ENCODE measurements around the gene CLDN1. TPM values are rescaled to one million over a fixed set of nuclear protein-coding genes. Genes with fewer than 3 reads are reported as not detected.

The CLDN1 gene
- total RNA-seq (2021; fragmentation: NEBNext Ultra II Directional; extraction: Animal tissue kit (Norgen Biotek cat#: 25700)) = 3.0 and 3.1 TPM in 2 replicates
- 3.8 and 6.1 TPM in 2 replicates for polyA plus RNA-seq (2011; rRNA removed)
- 5.1 TPM for polyA plus RNA-seq (2011; cell fraction: cytosol; rRNA removed)
- 2.1 TPM for polyA plus RNA-seq (2011; cell fraction: nucleus; rRNA removed)
- 3.2 to 4.5 TPM (median 4.2 TPM) in 4 replicates for polyA plus RNA-seq (2012, experiment 1 of 2)
- polyA plus RNA-seq (2012, experiment 2 of 2) = 0.88 TPM
- polyA plus RNA-seq (2013, experiment 1 of 2) = 5.5 TPM
- polyA plus RNA-seq (2013, experiment 2 of 2) = 6.6 TPM
- 6.7 and 10.5 TPM in 2 replicates for polyA minus RNA-seq (2011; rRNA and poly(A)+ RNA removed)
- 2.1 TPM for polyA minus RNA-seq (2011; cell fraction: cytosol; rRNA and poly(A)+ RNA removed)
- 6.9 TPM for polyA minus RNA-seq (2011; cell fraction: nucleus; rRNA and poly(A)+ RNA removed)
- long read RNA-seq, experiment 1, partial matches to known transcripts = 1 of 6 reads
- long read RNA-seq, experiment 1, other reads (novel, unspliced or antisense) = 2 of 6 reads
- long read RNA-seq, experiment 2, partial matches to known transcripts = 1 of 1 reads
- long read RNA-seq, experiment 2, other reads (novel, unspliced or antisense) = 0 of 1 reads

- Histone ChIP-seq H2BK120ac (replicated peaks; ENCODE audit: low read depth, low read length) (no peak within 1 kb of the TSS), H4K8ac (ENCODE audit: extremely low read depth, insufficient read depth, low read length) (peak within 1 kb of the TSS; percentile 69; the same call in 1 of the 2 replicates), H3K79me2 (ENCODE audit: control insufficient read depth in 1 of 2, insufficient read depth in 2 of 2, low read length in 2 of 2) (no peaks in the 10 kb centered on the region), H3K27ac (ENCODE audit: low read depth, low read length) (no peak within 1 kb of the TSS; the same call in 1 of the 2 replicates), H3K9ac (replicated peaks in 1 of 4; ENCODE audit: extremely low read depth in 1 of 4, low read depth in 3 of 4, low read length in 3 of 4) (peak within 1 kb of the TSS; percentile 52 to 69 (median 56)), H4K91ac (replicated peaks; ENCODE audit: insufficient read length, low read length) (peak within 1 kb of the TSS; percentile 42), H3K18ac (ENCODE audit: extremely low read depth, low read length) (peak within 1 kb of the TSS; percentile 72; the same call in 1 of the 2 replicates), H2BK12ac (ENCODE audit: low read depth, low read length) (peak within 1 kb of the TSS; percentile 40; the same call in 1 of the 2 replicates), H3K4me1 (replicated peaks in 1 of 4; ENCODE audit: control insufficient read depth in 3 of 4, insufficient read depth in 4 of 4, low read length in 3 of 4) (peaks cover 2 to 13% (median 8%) of the 10 kb centered on the region in 4 experiments; a peak in 5 of 7 replicates), H3K56ac (replicated peaks; ENCODE audit: insufficient read length, low read depth, low read length) (no peak within 1 kb of the TSS), H2AK5ac (ENCODE audit: low read depth, low read length) (no peak within 1 kb of the TSS), H4K5ac (ENCODE audit: insufficient read length, low read depth, low read length) (no peak within 1 kb of the TSS), H3K23me2 (ENCODE audit: low read depth, low read length) (peaks cover 6% of the 10 kb centered on the region; the same call in 1 of the 2 replicates), H3K4me3 (ENCODE audit: extremely low read depth in 1 of 4, insufficient read depth in 2 of 4, low read depth in 3 of 4, low read length in 4 of 4) (peak within 1 kb of the TSS; percentile 76 to 79 (median 78)), H4K20me1 (replicated peaks in 1 of 2; ENCODE audit: control insufficient read depth in 1 of 2, insufficient read depth in 2 of 2, low read length in 2 of 2) (no peaks in the 10 kb centered on the region), H2BK20ac (ENCODE audit: low read length) (no peak within 1 kb of the TSS), H3K14ac (ENCODE audit: insufficient read length) (no peak within 1 kb of the TSS), H2AFZ (ENCODE audit: low read length) (peak within 1 kb of the TSS; percentile 93), H3K36me3 (ENCODE audit: control insufficient read depth in 2 of 4, insufficient read depth in 4 of 4, low read length in 3 of 4) (no peaks in the 10 kb centered on the region), H3K27me3 (replicated peaks in 1 of 4; ENCODE audit: control insufficient read depth in 3 of 4, extremely low read depth in 1 of 4, insufficient read depth in 3 of 4, low read length in 3 of 4) (peaks cover 0 to 7% (median 6%) of the 10 kb centered on the region in 4 experiments; a peak in 5 of 7 replicates), H2BK15ac (ENCODE audit: low read length) (no peak within 1 kb of the TSS), H3K4me2 (ENCODE audit: insufficient read depth in 1 of 2, low read depth in 2 of 2, low read length in 2 of 2) (peak within 1 kb of the TSS; percentile 78 to 92), H2BK5ac (ENCODE audit: low read depth, low read length) (no peak within 1 kb of the TSS), H3K23ac (ENCODE audit: insufficient read length) (no peak within 1 kb of the TSS), H3K9me3 (ENCODE audit: insufficient read depth in 2 of 2, low read depth in 1 of 2, low read length in 1 of 2) (no peaks in the 10 kb centered on the region), H3K79me1 (ENCODE audit: low read depth, low read length) (no peaks in the 10 kb centered on the region), H3K4ac (replicated peaks; ENCODE audit: insufficient read length, low read depth, low read length) (no peak within 1 kb of the TSS)
- DNase-seq (ENCODE audit: low read depth in 1 of 2, low spot score in 2 of 2) (peak; percentile 73 to 95), FAIRE-seq (no peak)
- 3% methylated on average over 58 of the region's 64 CpGs; no CpG with 5 or more reads in 1 of the 2 experiments for WGBS, 2 experiments (ENCODE audit: extremely low coverage in 1 of 2, insufficient coverage in 1 of 2, insufficient read length in 1 of 2, insufficient replicate concordance in 2 of 2, low coverage in 1 of 2, low lambda C conversion rate in 2 of 2, missing lambda C conversion rate in 1 of 2)
- ChIA-PET POLR2A (ENCODE audit: partially characterized antibody) (interaction anchor here (0.6 to 1.2 kb wide), 8 partner anchors 16 to 383 kb away, joined by 3 to 4 read pairs (median 3); no protein-coding TSS in a partner anchor), CTCF (ENCODE audit: partially characterized antibody) (interaction anchor here (0.6 to 6.3 kb wide), 57 partner anchors 8 to 636 kb away, joined by 3 to 54 read pairs (median 5); partner anchors contain the start of gene P3H2)
- no peak for TF ChIP-seq E2F6 (IDR thresholded peaks at IDR 0.05)
- TF ChIP-seq EP300 (IDR thresholded peaks at IDR 0.05; ENCODE audit: borderline replicate concordance in 1 of 2, low read depth in 2 of 2, low read length in 2 of 2) = peak in 1 of 2 experiments; percentile 38; a peak in 1 of 3 replicates
- peak; percentile 69; the same call in 1 of the 2 replicates for TF ChIP-seq POLR2AphosphoS5 (IDR thresholded peaks at IDR 0.05; ENCODE audit: low read depth, low read length)
- peak; percentile 59 for TF ChIP-seq PHF8 (conservative IDR thresholded peaks at IDR 0.05; ENCODE audit: low read depth, low read length)
- 0 out of 2 replicates have a peak, but pooled peaks have one; percentile 5 for TF ChIP-seq CREB1 (IDR thresholded peaks at IDR 0.05)
- peak; percentile 82; the same call in 1 of the 2 replicates for TF ChIP-seq RBBP5 (IDR thresholded peaks at IDR 0.05; ENCODE audit: borderline replicate concordance, low read depth, low read length)
- no peak for TF ChIP-seq FOSL1 (IDR thresholded peaks at IDR 0.05; ENCODE audit: insufficient read depth, low read depth, low read length)
Measured at GRCh38 chr3:190321789-190322603, at the start of gene CLDN1. Gene CLDN1 (minus strand): TSS chr3:190322446. CDS start chr3:190322206, 240 bp downstream.

Data from H1 (cell line).